AG04449 (cell line): ENCODE data around the gene ZNF415.

Experiments
- CTCF ChIA-PET: fragments of 350-600 bp; formaldehyde crosslinking; extraction: SDS; loops from one replicate; lab custom pipeline; 2021; ENCODE audit warnings: antibody characterized with exemption; lab: Yijun Ruan, JAX
- POLR2A ChIA-PET: fragments of 400-600, 350-600 bp; formaldehyde crosslinking; extraction: SDS; loops from one replicate; lab custom pipeline; 2020; ENCODE audit warnings: antibody characterized with exemption, inconsistent platforms; lab: Yijun Ruan, JAX
- DNase-seq: peaks from one replicate; pipeline ENCODE4 v3.0.0-alpha.2; 2010; ENCODE audit warnings: low read depth, low spot score
- H3K4me3 ChIP-seq: 2 replicates; pipeline ENCODE4 v1.5.1; 2011; ENCODE audit warnings: low read depth, mild to moderate bottlenecking, control low read depth, low read length
- CTCF ChIP-seq: IDR thresholded peaks from one replicate; pipeline ENCODE4 v1.5.1; 2011; ENCODE audit warnings: mild to moderate bottlenecking, moderate library complexity, low read length, control low read depth, inconsistent platforms; ENCODE audit not compliant: insufficient read depth; ENCODE audit errors: missing control alignments

Gene ZNF415

GRCh38 chr19:53132141-53132991, at the start of gene ZNF415:
Gene ZNF415 (minus strand): TSS chr19:53132910. CDS start chr19:53122676, 10,234 bp downstream.
- TF ChIP-seq CTCF = no peak
- ChIA-PET POLR2A (no interaction called here), CTCF (no interaction called here)
- peak within 1 kb of the TSS; percentile 78 for H3K4me3 ChIP-seq
- no peak for DNase-seq

DNA sequence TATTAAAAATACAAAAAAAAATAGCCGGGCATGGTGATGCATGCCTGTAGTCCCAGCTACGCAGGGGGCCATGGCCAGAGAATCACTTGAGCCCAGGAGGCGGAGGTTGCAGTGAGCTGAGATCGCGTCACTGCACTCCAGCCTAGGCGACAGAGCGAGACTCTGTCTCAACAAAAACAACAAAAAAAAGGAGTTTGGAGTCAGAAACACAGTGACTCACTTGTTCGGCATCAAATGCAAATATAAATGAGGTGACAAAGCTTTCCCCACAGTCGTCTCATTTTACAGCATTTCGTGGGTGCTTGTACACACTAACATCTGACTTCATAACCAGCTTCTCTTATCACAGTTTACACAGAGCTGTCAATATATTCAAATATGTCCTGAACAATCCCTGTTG, 49.5 kb upstream of the ZNF415 start:
- CTCF ChIA-PET = no interaction called here
- H3K4me3 ChIP-seq = no peak overlapping the region
- TF ChIP-seq CTCF = no peak

GRCh38 chr19:53177986-53178385, 45.3 kb upstream of the ZNF415 start:
- TF ChIP-seq CTCF = no peak
- no peak for DNase-seq
- H3K4me3 ChIP-seq = no peak overlapping the region
- ChIA-PET POLR2A (no interaction called here), CTCF (no interaction called here)

More for the DNA sequence above, 49.5 kb upstream of the ZNF415 start:
- DNase-seq = no peak
- POLR2A ChIA-PET = no interaction called here

DNA sequence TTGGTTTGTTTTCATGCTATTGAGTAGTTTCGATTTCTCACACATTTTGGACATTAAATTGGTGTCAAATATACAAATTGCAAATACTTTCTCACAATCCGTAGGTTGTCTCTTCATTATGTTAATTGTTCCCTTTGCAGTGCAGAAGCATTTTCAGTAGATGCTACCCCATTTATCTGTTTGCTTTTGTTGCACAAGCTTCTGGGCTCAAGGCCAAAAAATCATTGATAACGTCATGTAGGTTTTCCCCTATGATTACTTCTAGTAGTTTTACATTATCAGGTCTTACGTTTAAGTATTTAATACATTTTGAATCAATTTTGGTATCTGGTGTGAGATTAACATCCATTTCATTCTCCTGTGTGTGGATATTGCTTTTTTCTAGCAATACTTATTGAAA, 40.2 kb upstream of the ZNF415 start:
- ChIA-PET POLR2A (no interaction called here), CTCF (interaction anchor here (0.8 kb wide), 1 partner anchor 21 kb away, joined by 4 read pairs; no protein-coding TSS in a partner anchor)
- no peak for TF ChIP-seq CTCF
- no peak overlapping the region for H3K4me3 ChIP-seq
- no peak for DNase-seq

DNA sequence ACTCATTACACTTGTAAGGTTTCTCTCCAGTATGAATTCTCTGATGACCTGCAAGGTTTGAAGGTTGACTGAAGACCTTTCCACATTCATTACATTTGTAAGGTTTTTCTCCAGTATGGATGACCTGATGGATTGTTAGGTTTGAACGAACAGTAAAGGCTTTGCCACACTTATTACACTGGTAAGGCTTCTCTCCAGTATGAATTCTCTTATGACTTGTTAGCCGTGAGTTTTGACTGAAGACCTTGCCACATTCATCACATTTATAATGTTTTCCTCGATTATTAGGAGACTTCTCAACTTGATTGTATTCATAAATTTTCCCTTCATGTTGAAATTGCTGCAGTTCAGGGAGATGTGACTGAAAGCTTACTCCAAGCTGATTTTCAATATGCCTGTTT, 33.0 kb upstream of the ZNF415 start:
- CTCF ChIA-PET = no interaction called here

More for the DNA sequence above, 33.0 kb upstream of the ZNF415 start:
- POLR2A ChIA-PET = no interaction called here
- no peak for DNase-seq
- no peak overlapping the region for H3K4me3 ChIP-seq
- TF ChIP-seq CTCF = no peak
